ENCODE results near the gene CAVIN2.

DNA sequence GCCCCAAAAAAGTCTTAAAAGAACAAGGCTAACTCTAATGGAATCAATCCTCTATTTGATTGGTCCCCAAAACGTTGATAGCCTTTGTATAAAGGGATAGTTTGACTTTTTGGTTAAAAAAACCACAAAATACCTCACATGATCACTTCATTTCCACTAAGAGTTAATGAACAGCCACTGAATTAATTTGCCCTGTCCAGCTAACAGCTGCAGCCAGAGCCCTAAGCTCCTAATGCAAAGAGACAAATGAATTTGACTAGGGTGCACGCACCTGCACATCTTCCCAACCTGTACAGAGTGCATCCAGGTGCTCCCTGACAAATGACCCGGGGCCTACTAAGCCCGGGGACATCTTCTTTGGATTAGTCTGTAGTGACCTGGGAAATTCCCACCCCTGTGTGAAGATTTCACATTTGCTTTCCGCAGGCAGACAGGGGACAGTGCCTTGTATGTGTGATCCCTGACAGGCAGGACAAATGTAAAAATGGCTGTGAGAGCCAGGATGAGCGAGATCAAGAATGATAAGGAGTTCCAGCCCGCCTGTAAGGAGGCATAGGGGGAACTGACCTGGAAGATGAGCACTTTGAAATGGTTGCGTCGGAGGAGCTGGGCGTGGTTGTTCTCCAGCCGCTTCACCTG is 893 bp downstream of the CAVIN2 start:
- TF ChIP-seq, protein P1, sequence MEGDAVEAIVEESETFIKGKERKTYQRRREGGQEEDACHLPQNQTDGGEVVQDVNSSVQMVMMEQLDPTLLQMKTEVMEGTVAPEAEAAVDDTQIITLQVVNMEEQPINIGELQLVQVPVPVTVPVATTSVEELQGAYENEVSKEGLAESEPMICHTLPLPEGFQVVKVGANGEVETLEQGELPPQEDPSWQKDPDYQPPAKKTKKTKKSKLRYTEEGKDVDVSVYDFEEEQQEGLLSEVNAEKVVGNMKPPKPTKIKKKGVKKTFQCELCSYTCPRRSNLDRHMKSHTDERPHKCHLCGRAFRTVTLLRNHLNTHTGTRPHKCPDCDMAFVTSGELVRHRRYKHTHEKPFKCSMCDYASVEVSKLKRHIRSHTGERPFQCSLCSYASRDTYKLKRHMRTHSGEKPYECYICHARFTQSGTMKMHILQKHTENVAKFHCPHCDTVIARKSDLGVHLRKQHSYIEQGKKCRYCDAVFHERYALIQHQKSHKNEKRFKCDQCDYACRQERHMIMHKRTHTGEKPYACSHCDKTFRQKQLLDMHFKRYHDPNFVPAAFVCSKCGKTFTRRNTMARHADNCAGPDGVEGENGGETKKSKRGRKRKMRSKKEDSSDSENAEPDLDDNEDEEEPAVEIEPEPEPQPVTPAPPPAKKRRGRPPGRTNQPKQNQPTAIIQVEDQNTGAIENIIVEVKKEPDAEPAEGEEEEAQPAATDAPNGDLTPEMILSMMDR (IDR thresholded peaks at IDR 0.05; ENCODE audit: low read depth, low read length, poor library complexity, severe bottlenecking): no peak
- TF ChIP-seq EZH2phosphoT487 (IDR thresholded peaks at IDR 0.05; ENCODE audit: borderline replicate concordance, low read length): no peak
